HCT116 (cell line): ENCODE results near the gene WT1.

Experiments
- EGR1 ChIP-seq: IDR thresholded peaks from 2 replicates; pipeline ENCODE4 v1.6.1; 2012; ENCODE audit warnings: low read depth
- EZH2 ChIP-seq: fragments of 200-600 bp; sonication (generic); IDR thresholded peaks from 2 replicates; pipeline ENCODE4 v1.6.1; 2017; ENCODE audit warnings: antibody characterized with exemption, mixed run types
- EZH2phosphoT487 ChIP-seq: fragments of 200-600 bp; IDR thresholded peaks from 2 replicates; pipeline ENCODE4 v1.6.1; 2018; ENCODE audit warnings: antibody characterized with exemption, borderline replicate concordance
- POLR2A ChIP-seq: IDR thresholded peaks from 2 replicates; pipeline ENCODE4 v1.7.0; 2011; ENCODE audit warnings: borderline replicate concordance; ENCODE audit not compliant: insufficient read depth, insufficient read length; ENCODE audit errors: extremely low read depth
- POLR2AphosphoS5 ChIP-seq: IDR thresholded peaks from 2 replicates; pipeline ENCODE4 v1.6.1; 2011; ENCODE audit warnings: mild to moderate bottlenecking, low read depth, low read length, moderate library complexity
- RAD21 ChIP-seq: IDR thresholded peaks from 2 replicates; pipeline ENCODE4 v1.6.1; 2012; ENCODE audit warnings: low read depth, mild to moderate bottlenecking
- SIN3A ChIP-seq: IDR thresholded peaks from 2 replicates; pipeline ENCODE4 v1.6.1; 2012; ENCODE audit warnings: low read depth
- SRF ChIP-seq: IDR thresholded peaks from 2 replicates; pipeline ENCODE4 v1.6.1; 2012; ENCODE audit warnings: low read depth
- YY1 ChIP-seq: IDR thresholded peaks from 2 replicates; pipeline ENCODE4 v1.6.1; 2011; ENCODE audit warnings: low read length, low read depth, moderate library complexity, mild to moderate bottlenecking; ENCODE audit not compliant: insufficient replicate concordance; ENCODE audit errors: extremely low read depth
- ZFX ChIP-seq: fragments of 450-650 bp; IDR thresholded peaks from 2 replicates; pipeline ENCODE4 v1.6.1; 2017
- ZNF274 ChIP-seq: fragments of 200-500 bp; sonication (Bioruptor generic); IDR thresholded peaks from 2 replicates; pipeline ENCODE4 v1.6.1; 2014; ENCODE audit warnings: mild to moderate bottlenecking, low read depth, low read length, inconsistent platforms
- TF ChIP-seq, protein P1 (sequence below), 3 experiments: fragments of 200-600 bp in 1 of 3; sonication (generic) in 1 of 3; IDR thresholded peaks in 2 of 3; conservative IDR thresholded peaks in 1 of 3; 2 replicates each; pipeline ENCODE4 v1.5.1; 2012 to 2017; ENCODE audit warnings: low read depth in 2 of 3, low read length in 2 of 3, antibody characterized with exemption in 1 of 3, borderline replicate concordance in 1 of 3, control low read depth in 1 of 3, mild to moderate bottlenecking in 1 of 3, mixed read lengths in 1 of 3, mixed run types in 1 of 3, moderate library complexity in 1 of 3; ENCODE audit not compliant: insufficient read depth in 1 of 3
- TF ChIP-seq, protein P2 (sequence below): IDR thresholded peaks from 2 replicates; pipeline ENCODE4 v1.6.1; 2012; ENCODE audit warnings: low read depth
- TF ChIP-seq, protein P3 (sequence below): IDR thresholded peaks from 2 replicates; pipeline ENCODE4 v1.6.1; 2012

DNA sequence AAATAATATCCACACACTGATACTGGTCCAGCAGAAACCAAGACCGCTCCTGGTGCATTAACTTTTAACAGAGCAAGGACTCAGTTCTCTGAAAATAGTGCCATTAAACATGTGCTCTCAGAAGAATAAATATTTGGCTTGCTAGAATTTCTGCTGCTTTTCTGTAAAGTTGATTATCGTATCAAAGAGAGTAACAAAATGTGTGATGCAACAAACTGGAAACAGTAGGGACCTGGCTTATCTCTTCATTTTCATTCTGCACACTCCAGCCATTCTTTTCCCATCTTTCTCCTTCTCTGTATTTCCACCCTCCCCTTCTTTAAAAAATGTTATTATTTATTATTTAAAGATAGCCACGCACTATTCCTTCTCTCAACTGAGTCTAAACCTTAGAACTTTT is 43.9 kb downstream of the WT1 start:
- TF ChIP-seq, protein P1, sequence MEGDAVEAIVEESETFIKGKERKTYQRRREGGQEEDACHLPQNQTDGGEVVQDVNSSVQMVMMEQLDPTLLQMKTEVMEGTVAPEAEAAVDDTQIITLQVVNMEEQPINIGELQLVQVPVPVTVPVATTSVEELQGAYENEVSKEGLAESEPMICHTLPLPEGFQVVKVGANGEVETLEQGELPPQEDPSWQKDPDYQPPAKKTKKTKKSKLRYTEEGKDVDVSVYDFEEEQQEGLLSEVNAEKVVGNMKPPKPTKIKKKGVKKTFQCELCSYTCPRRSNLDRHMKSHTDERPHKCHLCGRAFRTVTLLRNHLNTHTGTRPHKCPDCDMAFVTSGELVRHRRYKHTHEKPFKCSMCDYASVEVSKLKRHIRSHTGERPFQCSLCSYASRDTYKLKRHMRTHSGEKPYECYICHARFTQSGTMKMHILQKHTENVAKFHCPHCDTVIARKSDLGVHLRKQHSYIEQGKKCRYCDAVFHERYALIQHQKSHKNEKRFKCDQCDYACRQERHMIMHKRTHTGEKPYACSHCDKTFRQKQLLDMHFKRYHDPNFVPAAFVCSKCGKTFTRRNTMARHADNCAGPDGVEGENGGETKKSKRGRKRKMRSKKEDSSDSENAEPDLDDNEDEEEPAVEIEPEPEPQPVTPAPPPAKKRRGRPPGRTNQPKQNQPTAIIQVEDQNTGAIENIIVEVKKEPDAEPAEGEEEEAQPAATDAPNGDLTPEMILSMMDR (IDR thresholded peaks at IDR 0.05 in 2 of 3, conservative IDR thresholded peaks at IDR 0.05 in 1 of 3; ENCODE audit: borderline replicate concordance in 1 of 3, insufficient read depth in 1 of 3, low read depth in 2 of 3, low read length in 2 of 3): no peak
- no peak for TF ChIP-seq POLR2AphosphoS5
- TF ChIP-seq, protein P2, sequence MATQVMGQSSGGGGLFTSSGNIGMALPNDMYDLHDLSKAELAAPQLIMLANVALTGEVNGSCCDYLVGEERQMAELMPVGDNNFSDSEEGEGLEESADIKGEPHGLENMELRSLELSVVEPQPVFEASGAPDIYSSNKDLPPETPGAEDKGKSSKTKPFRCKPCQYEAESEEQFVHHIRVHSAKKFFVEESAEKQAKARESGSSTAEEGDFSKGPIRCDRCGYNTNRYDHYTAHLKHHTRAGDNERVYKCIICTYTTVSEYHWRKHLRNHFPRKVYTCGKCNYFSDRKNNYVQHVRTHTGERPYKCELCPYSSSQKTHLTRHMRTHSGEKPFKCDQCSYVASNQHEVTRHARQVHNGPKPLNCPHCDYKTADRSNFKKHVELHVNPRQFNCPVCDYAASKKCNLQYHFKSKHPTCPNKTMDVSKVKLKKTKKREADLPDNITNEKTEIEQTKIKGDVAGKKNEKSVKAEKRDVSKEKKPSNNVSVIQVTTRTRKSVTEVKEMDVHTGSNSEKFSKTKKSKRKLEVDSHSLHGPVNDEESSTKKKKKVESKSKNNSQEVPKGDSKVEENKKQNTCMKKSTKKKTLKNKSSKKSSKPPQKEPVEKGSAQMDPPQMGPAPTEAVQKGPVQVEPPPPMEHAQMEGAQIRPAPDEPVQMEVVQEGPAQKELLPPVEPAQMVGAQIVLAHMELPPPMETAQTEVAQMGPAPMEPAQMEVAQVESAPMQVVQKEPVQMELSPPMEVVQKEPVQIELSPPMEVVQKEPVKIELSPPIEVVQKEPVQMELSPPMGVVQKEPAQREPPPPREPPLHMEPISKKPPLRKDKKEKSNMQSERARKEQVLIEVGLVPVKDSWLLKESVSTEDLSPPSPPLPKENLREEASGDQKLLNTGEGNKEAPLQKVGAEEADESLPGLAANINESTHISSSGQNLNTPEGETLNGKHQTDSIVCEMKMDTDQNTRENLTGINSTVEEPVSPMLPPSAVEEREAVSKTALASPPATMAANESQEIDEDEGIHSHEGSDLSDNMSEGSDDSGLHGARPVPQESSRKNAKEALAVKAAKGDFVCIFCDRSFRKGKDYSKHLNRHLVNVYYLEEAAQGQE: no peak
- no peak for TF ChIP-seq POLR2A
- TF ChIP-seq, protein P3, sequence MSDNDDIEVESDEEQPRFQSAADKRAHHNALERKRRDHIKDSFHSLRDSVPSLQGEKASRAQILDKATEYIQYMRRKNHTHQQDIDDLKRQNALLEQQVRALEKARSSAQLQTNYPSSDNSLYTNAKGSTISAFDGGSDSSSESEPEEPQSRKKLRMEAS: no peak
- no peak for TF ChIP-seq EGR1
- TF ChIP-seq EZH2: no peak
- TF ChIP-seq YY1: no peak
- no peak for TF ChIP-seq ZNF274
- no peak for TF ChIP-seq EZH2phosphoT487
- TF ChIP-seq SRF: no peak
- no peak for TF ChIP-seq RAD21
- no peak for TF ChIP-seq ZFX
- TF ChIP-seq SIN3A: no peak
